OCI-M1 (cell line): ENCODE results near the gene FERMT2.

Experiments
- DNase-seq: peaks from one replicate; lab custom pipeline; 2025; lab: John Stamatoyannopoulos, UW

FERMT2 gene

GRCh38 chr14:52950898-52951680 lies at the start of gene FERMT2:
Gene FERMT2 (minus strand): TSS chr14:52951050. CDS start chr14:52950568, 482 bp downstream.
- peak; percentile 68 for DNase-seq

- no peak for DNase-seq
Observed at GRCh38 chr14:52998376-52999015, 47.6 kb upstream of the FERMT2 start.

- DNase-seq, result no peak
Observed at GRCh38 chr14:52996493-52996892, 45.6 kb upstream of the FERMT2 start.

GRCh38 chr14:52995998-52996397 lies 45.1 kb upstream of the FERMT2 start:
- DNase-seq, result no peak

DNA sequence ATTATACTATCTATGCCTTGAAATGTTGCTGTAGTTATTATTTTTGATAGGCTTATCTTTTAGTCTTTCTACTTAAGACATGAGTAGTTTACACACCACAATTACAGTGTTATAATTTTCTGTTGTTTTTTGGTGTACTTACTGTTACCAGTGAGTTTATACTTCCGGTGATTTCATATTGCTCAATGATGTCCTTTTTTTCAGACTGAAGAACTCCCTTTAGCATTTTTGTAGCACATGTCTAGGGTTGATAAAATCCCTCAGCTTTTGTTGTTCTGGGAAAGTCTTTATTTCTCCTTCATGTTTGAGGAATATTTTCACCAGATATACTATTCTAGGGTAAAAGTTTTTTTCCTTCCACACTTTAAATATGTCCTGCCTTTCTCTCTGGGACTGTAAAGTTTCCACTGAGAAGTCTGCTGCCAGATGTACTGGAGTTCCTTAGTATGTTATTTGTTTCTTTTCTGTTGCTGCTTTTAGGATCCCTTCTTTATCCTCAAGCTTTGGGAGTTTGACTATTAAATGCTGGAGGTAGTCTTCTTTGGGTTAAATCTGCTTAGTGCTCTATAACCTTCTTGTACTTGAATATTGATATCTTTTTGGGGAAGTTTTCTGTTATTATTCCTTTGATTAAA lies 41.5 kb upstream of the FERMT2 start:
- no peak for DNase-seq

GRCh38 chr14:52988139-52988538 lies 37.3 kb upstream of the FERMT2 start:
- DNase-seq, result no peak

- peak; percentile 73 for DNase-seq
Observed at GRCh38 chr14:52987514-52987913, 36.7 kb upstream of the FERMT2 start.

GRCh38 chr14:52987042-52987441 lies 36.2 kb upstream of the FERMT2 start:
- no peak for DNase-seq

DNA sequence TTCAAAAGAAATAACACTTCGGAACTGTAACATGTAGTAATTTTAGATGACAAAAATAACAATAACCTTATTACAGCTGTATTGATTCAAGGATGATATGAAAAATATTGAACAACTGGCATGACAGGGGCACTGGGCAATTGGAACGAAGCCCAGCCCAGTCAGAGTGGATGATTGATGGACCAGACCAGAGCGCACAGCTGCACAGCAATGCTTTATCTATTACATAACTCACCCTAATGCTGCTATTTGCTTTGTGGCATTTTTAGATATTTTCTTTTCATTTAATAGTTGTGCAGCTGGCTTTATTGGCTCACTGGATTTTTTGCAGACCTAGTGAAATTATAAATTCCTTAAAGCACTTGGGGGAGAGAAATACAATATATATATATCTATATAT lies 26.9 kb upstream of the FERMT2 start:
- DNase-seq, result no peak

DNA sequence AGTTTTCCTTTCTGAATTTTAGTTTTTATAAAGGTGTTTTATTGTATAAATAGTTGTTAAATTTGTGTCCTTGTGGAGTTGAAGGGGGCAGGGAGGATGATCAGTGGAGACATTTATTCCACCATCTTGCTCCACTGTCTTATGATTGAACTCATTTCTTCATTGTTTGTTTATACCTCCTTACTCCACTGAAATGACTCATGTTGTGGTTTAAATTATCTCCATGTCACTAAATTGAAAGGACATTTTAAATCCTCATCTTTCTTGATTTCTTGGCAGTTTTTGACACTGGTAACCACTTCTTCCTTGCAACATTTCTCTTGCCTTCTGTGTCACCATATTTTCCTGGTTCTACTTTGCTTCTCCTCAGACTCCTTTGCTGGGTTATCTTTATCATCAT lies 23.6 kb upstream of the FERMT2 start:
- peak; percentile 21 for DNase-seq

DNA sequence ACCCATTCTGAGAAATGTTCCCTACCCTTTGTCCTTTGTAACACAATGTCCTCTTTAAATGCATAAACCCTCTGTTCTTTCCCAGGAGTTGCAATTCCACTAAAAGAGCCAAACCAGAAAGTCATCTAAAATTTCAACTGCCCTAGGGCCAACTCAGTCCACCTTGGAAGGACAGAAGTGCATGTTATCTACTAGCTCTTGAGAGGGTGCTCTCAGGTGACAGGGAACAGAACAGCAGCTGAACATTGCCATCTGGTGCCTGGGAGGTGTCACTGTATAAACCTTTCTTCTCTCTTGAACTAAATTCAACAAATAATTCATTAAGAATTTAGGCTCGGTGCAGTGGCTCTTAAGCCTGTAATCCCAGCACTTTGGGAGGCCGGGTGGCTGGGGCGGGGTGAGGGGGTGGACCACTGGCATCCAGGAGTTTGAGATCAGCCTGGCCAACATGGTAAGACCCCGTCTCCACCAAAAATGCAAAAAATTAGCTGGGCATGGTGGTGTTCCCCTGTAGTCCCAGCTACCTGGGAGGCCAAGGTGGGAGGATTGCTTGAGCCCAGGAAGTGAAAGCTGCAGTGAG lies 10.3 kb upstream of the FERMT2 start:
- DNase-seq, result peak; percentile 72

DNA sequence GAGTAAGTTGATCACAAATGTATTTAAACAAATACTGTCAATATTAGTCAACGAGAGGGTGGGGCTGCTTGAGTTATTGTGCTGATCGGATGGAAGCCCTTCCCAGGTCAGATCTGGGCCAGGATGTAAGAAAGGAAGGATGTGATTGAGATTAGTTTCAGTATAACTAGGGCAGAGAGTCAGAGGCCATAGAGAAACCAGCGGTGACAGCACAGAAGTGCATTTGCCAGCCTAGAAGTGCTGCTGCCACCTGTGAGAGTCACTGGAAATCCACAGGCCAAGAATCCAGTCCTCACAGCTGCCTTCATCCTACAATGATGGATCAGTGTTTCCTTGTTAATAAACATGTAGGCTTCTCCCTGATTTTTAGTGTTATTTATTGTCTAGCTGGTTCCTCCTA lies 9.8 kb upstream of the FERMT2 start:
- DNase-seq, result no peak

DNA sequence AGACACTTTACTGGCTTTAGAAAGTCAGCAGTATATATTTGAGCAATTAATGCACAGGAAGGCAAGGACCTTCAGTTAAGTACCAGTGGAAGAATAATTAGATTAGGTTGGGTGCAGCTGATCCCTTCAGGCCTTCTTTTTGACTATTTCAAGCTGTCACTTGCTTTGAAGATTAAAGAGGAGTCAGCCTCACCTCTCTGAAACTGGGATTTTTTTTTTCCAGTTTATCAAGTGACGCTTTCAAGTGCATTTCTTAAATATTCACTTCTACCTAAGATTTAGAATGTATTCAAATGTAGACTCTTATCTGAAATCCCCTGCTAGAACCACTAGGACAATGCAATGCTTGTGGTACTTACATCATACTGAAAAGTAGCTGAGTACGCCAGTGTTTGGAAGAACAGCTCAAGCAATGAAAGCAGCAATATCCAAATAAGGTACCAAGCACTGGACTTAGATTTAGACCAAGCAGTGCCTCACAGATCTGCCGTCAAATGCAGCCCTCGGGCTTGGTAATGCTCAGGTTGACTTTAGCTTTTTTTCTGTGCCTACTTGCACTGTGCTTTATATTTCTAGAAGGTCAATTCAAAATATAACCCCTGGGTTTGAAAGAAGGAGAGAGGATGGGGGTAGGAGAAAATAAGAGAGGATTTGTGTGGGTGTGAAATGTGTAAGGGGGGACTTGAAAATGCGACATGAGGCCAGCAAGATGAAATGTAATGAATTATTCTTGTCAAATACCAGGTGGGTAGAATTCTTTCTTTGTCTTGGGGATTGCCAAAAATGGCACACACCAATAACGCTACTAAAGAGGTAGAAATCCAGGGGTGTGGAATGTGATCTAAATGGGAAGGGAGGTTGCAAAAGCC lies 3.7 kb upstream of the FERMT2 start:
- peak; percentile 65 for DNase-seq

GRCh38 chr14:52951681-52952554 lies 1.1 kb upstream of the FERMT2 start:
- peak; percentile 65 for DNase-seq

GRCh38 chr14:52950410-52950897 lies 396 bp downstream of the FERMT2 start:
- DNase-seq, result no peak

DNA sequence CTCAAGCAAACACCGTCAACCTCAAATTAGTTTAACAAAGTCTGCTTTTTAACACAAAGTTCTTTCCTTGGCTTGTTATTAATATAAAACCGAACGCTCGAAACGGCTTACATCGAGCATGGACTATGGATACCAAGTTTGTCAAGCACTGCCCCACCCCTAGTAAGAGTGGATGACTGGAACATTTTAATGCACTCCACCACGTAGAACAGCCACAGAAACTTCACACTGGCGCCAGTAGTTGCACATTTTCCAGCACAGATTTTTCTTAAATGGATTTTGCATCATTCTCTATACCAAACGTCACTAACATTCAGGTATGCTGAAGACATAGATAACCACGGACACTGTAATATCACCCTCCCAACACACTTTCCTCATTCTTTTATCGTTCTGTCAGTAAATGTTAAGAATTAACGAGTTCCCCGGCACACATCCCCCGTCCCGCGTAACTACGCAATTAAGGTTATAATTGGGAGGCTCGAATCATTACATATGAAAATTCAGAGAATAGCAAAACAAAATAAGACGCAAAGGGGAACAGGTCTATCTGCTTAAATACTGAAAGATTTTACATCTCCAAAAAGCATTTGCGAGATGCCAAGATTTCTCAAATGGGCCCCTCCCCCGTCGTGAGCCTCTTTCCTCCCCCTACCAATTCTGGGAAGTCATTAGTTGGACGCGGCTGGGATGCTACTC lies 990 bp downstream of the FERMT2 start:
- peak; percentile 35 for DNase-seq

DNA sequence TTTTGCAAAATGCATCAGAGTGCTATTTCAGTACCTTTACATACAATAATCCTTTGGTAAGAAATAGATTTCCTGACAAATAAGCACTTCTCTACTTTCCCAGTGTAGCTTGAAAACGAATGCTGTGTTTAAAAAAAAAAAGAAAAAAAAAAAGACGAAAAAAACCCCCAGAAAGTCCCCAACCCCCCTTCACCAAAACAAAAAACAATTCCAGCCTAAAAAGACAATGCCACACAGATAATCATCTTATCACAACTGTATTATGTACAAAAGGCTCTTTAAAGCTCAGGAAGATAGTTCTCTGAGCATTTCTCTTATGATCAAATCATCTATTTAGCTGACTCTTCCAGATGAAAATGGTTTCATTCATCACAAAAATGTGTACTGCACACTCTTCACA lies 1.6 kb downstream of the FERMT2 start:
- no peak for DNase-seq

- no peak for DNase-seq
Observed at GRCh38 chr14:52948836-52949235, 2.0 kb downstream of the FERMT2 start.

DNA sequence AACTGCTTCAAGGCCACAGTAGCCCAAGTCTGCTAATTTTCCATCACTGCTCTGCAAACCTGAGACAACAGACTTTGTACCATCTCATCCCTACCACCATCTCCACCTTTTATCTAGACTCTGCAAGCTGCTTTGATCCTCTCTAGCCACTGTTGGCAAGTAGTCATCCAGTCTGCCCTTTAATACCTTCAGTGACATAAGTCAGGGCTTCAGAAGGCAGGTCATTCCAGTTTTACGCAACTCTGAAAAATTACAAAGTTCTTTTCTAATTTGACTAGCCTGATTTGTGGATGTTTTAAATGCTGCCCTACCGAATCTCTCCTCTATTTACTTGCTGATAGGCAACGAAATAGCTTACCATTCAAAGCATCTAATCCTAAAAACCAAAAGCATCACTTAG lies 2.8 kb downstream of the FERMT2 start:
- no peak for DNase-seq

DNA sequence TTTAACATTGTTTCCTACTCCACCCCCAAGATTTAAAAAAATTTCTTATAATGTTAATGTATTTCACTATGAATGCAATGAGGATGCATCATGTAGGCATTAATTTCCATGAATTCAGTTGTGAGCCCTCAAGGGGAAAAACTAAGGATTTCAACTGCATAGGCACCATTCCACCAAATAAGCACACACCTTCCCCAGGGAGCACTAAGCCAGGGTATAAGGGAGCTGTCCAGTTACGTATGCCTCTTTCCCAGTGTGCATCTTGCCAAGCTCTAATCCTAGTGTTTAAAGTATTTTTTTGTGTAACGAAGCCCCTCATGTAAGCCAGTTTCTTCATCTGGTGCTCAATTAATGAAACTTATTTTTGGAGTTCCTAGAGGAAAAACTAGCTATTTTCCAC lies 6.6 kb downstream of the FERMT2 start:
- no peak for DNase-seq
